ENCODE measurements around the gene XPO6.

Gene XPO6

DNA sequence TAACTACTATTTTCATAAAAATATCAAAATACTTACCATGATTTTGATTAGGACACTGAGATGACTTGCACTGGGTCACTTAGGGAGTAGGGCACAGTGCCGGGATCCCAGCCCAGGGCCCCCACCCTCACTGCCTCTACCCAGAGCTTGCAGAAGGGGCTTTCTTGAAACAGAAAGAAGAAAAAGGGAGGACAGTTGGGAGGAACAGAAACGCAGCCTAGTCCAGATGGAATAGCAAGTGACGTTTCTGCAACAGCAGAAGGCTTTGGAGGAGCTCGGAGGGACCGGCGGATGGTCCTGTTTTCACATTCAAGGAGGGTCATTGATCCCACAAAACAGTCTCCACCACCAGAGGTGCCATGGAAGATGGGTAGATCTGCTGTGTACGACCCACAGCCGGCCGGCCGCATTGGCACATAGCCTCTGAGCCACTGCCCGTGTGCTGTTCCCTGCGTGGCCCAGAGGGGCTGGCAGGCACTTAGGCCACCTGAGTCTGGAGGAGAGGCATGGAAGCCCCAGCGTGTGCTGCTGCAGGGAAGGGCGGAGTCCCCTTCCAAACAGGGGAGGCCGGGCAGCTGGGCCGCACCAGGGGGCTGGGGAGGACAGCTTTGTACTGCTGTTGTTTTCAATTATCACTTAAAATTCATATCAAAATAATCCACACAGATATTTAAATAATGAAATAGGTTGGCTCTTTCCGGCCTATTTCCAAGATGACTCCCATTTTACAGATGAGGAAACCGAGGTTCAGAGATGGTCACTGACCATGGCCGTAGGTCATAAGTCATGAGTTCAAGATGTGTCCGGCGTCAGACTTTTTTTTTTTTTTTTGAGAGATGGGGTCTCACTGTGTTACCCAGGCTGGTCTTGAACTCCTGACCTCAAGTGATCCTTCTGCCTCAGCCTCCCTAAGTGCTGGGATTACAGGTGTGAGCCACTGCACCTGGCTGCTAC is 125.3 kb downstream of the XPO6 start:
- no peak for DNase-seq

- DNase-seq = no peak
Measured at GRCh38 chr16:28085389-28086171, 126.2 kb downstream of the XPO6 start.

- no peak for DNase-seq
Measured at GRCh38 chr16:28084209-28084608, 127.6 kb downstream of the XPO6 start.

- DNase-seq = no peak
Measured at GRCh38 chr16:28082624-28083023, 129.1 kb downstream of the XPO6 start.

- DNase-seq = no peak
Measured at GRCh38 chr16:28081391-28081968, 130.3 kb downstream of the XPO6 start.

- no peak for DNase-seq
Measured at GRCh38 chr16:28078261-28078660, 133.5 kb downstream of the XPO6 start.

- DNase-seq = no peak
Measured at GRCh38 chr16:28073836-28074235, 137.9 kb downstream of the XPO6 start.

- DNase-seq = no peak
Measured at GRCh38 chr16:28072087-28072486, 139.7 kb downstream of the XPO6 start.

DNA sequence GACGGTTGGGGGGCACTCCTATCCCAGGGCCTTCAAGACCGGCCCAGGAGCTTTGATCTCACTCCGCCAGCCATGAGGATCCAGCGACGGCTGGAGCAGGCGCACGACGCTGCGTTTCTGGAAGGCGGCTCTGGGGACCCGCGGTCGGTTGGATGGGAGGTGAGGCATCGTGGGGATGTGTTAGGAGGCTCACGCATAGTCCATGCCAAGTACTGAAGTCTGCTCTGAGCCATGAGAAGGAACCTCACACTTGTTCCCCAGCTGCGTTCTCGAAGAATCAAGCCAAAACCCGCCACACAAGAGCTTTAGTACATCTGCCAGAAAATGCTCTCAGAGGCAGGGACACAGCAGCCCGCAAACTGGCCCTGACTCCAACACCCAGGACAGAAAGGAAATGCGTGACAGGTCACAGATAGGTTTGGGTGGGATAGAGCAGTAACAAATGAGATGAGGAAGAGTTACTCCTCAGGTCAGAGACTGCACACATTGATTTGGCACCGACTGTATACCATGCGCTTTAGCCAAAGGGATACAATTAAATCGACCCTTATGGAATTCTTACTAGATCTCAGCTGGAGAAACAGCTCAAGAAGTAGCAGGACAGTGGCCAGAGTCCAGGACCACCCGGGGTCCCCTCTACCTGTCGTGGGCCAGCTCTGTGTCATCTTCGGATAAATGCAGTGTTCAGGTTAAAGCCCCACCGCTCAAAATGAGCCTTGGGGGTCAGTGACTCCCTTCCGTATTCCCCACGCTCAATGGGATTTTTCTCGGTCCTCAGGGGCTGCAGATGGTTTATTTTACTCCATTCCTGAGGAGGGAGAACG is 141.6 kb downstream of the XPO6 start:
- DNase-seq = no peak

DNA sequence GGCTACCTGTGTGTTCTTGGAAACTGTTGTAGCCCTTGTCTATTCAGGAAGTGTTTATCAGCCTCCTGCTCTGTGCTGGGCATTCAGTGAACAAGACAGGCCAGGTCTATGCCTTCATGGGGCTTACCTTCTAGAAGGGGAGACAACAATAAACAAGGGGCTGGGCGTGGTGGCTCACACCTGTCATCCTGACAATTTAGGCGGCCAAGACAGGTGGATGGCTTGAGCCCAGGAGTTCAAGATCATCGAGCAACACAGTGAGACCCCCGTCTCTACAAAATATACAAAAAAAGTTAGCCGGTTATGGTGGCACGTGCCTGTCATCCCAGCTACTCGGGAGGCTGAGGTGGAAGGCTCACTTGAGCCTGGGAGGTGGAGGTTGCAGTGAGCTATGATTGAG is 142.8 kb downstream of the XPO6 start:
- no peak for DNase-seq

DNA sequence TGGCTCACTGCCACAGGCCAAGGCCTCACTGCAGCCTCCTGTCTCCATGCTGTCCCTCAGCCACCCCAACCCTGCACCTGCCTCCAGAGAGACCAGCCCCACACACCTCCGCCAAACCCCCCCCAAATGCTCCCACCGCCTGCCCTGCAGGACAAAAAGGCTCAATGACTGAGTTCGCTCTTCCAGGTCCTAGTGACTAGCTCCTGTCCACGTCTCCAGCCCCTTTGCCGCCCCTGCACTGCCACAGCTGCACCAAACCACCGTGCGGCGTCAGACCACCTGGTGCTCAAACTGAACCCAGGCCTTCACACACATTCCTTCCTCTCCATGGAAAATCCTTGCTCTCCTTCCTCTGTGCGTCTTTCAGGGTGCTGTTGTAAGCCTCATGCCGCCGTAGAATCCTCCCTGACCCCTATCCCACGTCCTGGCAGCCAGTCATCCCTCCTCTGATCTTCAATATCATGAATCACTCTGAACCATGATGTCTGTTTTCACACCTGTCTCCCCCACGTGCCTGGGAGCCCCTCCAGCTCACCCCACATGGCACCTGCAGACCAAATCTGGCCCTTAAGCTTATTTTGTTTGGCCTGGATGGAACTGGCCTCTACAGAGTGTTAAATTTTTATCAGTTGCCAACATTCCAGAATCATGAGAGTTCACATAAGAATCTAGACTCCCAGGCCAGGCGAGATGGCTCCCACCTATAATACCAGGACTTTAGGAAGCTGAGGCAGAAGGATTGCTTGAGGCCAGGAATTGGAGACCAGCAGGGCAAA is 144.0 kb downstream of the XPO6 start:
- DNase-seq = no peak

GRCh38 chr16:28064706-28065249 is 147.0 kb downstream of the XPO6 start:
- DNase-seq = no peak

DNA sequence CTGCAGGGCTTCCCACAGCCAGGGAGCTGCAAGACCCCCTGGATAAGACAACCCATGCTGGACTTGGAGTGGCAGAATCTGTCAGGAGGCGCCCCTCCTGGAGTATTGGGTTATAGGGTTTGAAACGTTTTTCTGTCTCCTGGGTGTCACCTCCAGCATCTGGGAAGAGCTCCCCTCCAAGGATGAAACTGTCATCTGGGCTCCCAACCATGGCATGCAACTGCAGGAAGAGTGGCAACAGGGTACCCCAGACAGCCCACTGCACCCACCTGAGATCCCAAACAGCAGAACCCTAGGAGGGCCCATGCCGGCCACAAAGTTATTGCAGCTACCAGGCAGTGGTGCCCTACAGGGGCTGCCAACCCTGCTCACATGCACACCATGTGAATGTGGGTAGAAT is 147.6 kb downstream of the XPO6 start:
- DNase-seq = no peak

DNA sequence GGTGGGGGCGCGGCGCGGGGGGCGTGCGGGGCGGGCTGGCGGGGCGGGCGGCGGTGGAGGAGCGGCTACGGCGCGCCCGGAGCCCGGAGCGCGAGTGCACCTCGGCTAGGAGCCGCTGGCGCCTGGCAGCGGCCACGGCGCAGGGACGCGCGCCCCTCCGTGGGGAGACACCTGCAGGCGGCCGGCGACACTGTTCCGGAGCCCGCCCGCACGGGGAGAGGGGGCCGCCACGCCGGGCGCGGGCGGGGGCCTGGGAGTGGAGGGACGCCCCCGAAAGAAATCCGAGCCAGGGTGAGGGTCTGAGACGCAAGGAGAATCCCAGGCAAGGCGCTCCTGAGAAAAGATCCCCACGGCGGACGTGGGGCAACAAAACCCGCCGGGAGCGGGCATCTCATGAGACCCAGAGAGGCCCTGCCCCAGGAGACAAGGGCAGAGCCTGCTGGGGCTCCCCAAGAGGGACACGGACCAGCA is 148.1 kb downstream of the XPO6 start, which contains the start of gene GSG1L:
Gene GSG1L, minus strand, starts transcription at position 124 of the 471 bp plus-strand sequence. CDS start 290 bp downstream, outside the sequence.
- DNase-seq = no peak

- DNase-seq = no peak
Measured at GRCh38 chr16:28062847-28063521, 148.8 kb downstream of the XPO6 start.

GRCh38 chr16:28062261-28062846 is 149.4 kb downstream of the XPO6 start:
- DNase-seq = no peak

DNA sequence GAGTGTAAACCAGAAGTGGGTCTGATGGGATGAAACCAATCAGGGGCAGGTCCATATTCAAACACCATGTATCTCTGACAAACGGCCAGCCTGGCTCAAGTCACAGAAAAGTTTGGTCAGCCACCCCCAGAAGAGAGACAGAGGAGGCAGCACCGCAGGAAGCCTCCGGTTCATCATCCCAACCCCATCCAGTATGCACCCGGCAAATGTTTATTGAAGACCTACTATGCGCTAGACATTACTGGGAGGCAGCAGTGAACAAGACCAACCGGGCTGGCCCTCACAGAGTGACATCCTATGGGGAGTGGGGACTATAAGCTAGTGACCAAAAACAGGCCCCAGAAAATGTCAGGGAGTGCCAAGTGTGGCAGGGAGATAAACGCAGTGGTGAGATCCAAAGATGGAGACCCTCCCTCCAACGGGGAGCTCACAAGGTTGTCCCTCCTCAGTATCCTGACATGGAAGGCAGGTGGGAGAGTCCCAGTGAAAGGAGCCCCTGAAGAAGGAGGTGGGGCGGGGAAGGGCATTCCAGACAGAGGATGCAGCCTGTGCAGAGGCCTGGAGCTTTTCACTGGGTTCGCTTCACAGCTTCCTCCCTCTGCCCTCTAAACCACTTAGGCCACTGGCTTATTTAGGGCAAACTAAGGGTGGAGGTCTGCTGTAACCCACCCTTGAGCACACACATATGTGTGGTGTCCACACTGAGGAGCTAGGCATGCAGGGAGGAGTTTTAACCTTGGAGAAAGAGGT is 150.2 kb downstream of the XPO6 start:
- DNase-seq = no peak

GRCh38 chr16:28059841-28060575 is 151.8 kb downstream of the XPO6 start:
- no peak for DNase-seq

All from activated T-cell treated with anti-CD3 and anti-CD28 coated beads for 4 hours (primary cell).